Neutrophil (primary cell): ENCODE data around the gene ALOXE3.

Experiments
- H3K27ac ChIP-seq: fragments of 200-600 bp; sonication (generic); 2 replicates; pipeline ENCODE4 v1.5.1; 2016; ENCODE audit warnings: mild to moderate bottlenecking, moderate library complexity
- H3K27me3 ChIP-seq: fragments of 200-600 bp; sonication (generic); 2 replicates; pipeline ENCODE4 v1.6.0; 2016; ENCODE audit warnings: mild to moderate bottlenecking
- H3K36me3 ChIP-seq: fragments of 200-600 bp; sonication (generic); 2 replicates; pipeline ENCODE4 v1.5.1; 2017
- H3K4me1 ChIP-seq, 2 experiments: fragments of 200-600 bp in 1 of 2; sonication (generic) in 1 of 2; 1 replicate in 1 of 2; 2 replicates in 1 of 2; pipeline versions ENCODE4 v1.5.1 to v1.6.1; 2013 to 2016; ENCODE audit warnings: low read depth in 1 of 2, low read length in 1 of 2, mild to moderate bottlenecking in 1 of 2, moderate library complexity in 1 of 2; ENCODE audit not compliant: control insufficient read depth in 1 of 2, insufficient read depth in 1 of 2
- H3K4me3 ChIP-seq, 2 experiments: fragments of 200-600 bp in 1 of 2; sonication (generic) in 1 of 2; 1 replicate in 1 of 2; 2 replicates in 1 of 2; pipeline ENCODE4 v1.5.1; 2013 to 2016; ENCODE audit warnings: low read depth in 1 of 2, low read length in 1 of 2, mild to moderate bottlenecking in 1 of 2, moderate library complexity in 1 of 2
- H3K9me3 ChIP-seq: fragments of 200-600 bp; sonication (generic); 2 replicates; pipeline ENCODE4 v1.5.1; 2016
- CTCF ChIP-seq: fragments of 200-600 bp; sonication (generic); IDR thresholded peaks from 2 replicates; pipeline ENCODE4 v1.5.1; 2016; ENCODE audit warnings: antibody characterized with exemption

Gene ALOXE3

GRCh38 chr17:8117980-8118768, at the start of gene ALOXE3:
TSS of gene ALOXE3 (minus strand) at chr17:8118514. CDS start at chr17:8117990, 524 bp downstream.
- H3K27me3 ChIP-seq = peaks cover 100% of the 10 kb centered on the region
- H3K27ac ChIP-seq = no peak within 1 kb of the TSS
- peaks cover 59 to 62% of the 10 kb centered on the region in 2 experiments for H3K4me1 ChIP-seq
- no peaks in the 10 kb centered on the region for H3K9me3 ChIP-seq
- no peaks in the 10 kb centered on the region for H3K36me3 ChIP-seq
- TF ChIP-seq CTCF = no peak
- peak within 1 kb of the TSS; percentile 2 to 45 for H3K4me3 ChIP-seq

- Histone ChIP-seq H3K27me3 (no peaks in the 10 kb centered on the region), H3K36me3 (no peaks in the 10 kb centered on the region), H3K4me1 (peaks cover 20% of the 10 kb centered on the region in 2 experiments), H3K27ac (no peak overlapping the region), H3K4me3 (no peak overlapping the region), H3K9me3 (no peaks in the 10 kb centered on the region)
- TF ChIP-seq CTCF = no peak
These were observed 49.2 kb upstream of the ALOXE3 start for GRCh38 chr17:8167526-8167925.

GRCh38 chr17:8166731-8167130, 48.4 kb upstream of the ALOXE3 start:
- Histone ChIP-seq H3K36me3 (peaks cover 4% of the 10 kb centered on the region), H3K9me3 (no peaks in the 10 kb centered on the region), H3K4me3 (no peak overlapping the region), H3K27ac (no peak overlapping the region), H3K4me1 (peaks cover 26 to 28% of the 10 kb centered on the region in 2 experiments), H3K27me3 (no peaks in the 10 kb centered on the region)
- TF ChIP-seq CTCF = no peak

DNA sequence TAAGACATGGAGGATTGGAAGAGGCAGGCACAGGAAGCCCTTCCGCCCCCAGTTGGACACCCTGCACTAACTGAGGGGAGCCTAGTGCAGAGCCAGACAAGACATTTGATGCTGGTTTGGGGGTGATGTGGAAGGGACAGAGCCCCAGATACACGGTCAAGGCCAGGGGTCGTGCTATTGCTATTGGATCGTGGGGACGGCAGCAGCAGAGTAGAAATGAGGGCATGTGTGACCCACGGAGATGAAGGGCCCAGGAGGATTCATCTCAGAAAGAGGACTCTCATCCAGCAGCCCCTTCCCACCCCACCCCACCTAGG, 46.5 kb upstream of the ALOXE3 start:
- Histone ChIP-seq H3K27me3 (no peaks in the 10 kb centered on the region), H3K4me1 (peaks cover 42 to 46% of the 10 kb centered on the region in 2 experiments), H3K27ac (peak overlapping the region; percentile 95), H3K36me3 (peaks cover 21% of the 10 kb centered on the region), H3K4me3 (peak overlapping the region in 1 of 2 experiments; percentile 94), H3K9me3 (no peaks in the 10 kb centered on the region)
- TF ChIP-seq CTCF = no peak

- Histone ChIP-seq H3K4me1 (peaks cover 48 to 52% of the 10 kb centered on the region in 2 experiments), H3K27ac (peak overlapping the region; percentile 95), H3K36me3 (peaks cover 27% of the 10 kb centered on the region), H3K9me3 (no peaks in the 10 kb centered on the region), H3K4me3 (peak overlapping the region; percentile 94 to 95), H3K27me3 (no peaks in the 10 kb centered on the region)
- no peak for TF ChIP-seq CTCF
These were observed 45.9 kb upstream of the ALOXE3 start for GRCh38 chr17:8163978-8164814.
